ENCODE results near the gene GRAMD1C.
A peak's percentile ranks its signal among the peaks of the same experiment; 100 is the strongest.

GRAMD1C gene

GRCh38 chr3:113852506-113852905 lies 13.9 kb downstream of the GRAMD1C start:
- no peak for DNase-seq

GRCh38 chr3:113867506-113867905 lies 28.9 kb downstream of the GRAMD1C start:
- no peak for DNase-seq

- DNase-seq = no peak
These were observed 34.7 kb downstream of the GRAMD1C start for GRCh38 chr3:113873293-113873692.

- DNase-seq = no peak
These were observed 35.4 kb downstream of the GRAMD1C start for GRCh38 chr3:113873814-113874526.

GRCh38 chr3:113878403-113878802 lies 39.8 kb downstream of the GRAMD1C start:
- DNase-seq = no peak

- DNase-seq = no peak
These were observed 46.5 kb downstream of the GRAMD1C start for GRCh38 chr3:113885050-113885449.

- DNase-seq = no peak
These were observed 51.8 kb downstream of the GRAMD1C start for GRCh38 chr3:113890256-113890900.

GRCh38 chr3:113894927-113895326 lies 56.3 kb downstream of the GRAMD1C start:
- DNase-seq = no peak

- DNase-seq = peak; percentile 8
These were observed 57.4 kb downstream of the GRAMD1C start for GRCh38 chr3:113895964-113896363.

- DNase-seq = no peak
These were observed 58.3 kb downstream of the GRAMD1C start for GRCh38 chr3:113896930-113897329.

- peak; percentile 83 for DNase-seq
These were observed 58.8 kb downstream of the GRAMD1C start for GRCh38 chr3:113897373-113897777.

- no peak for DNase-seq
These were observed 60.3 kb downstream of the GRAMD1C start for GRCh38 chr3:113898892-113899291.

- DNase-seq = no peak
These were observed 68.1 kb downstream of the GRAMD1C start for GRCh38 chr3:113906568-113907140.

GRCh38 chr3:113908133-113908532 lies 69.5 kb downstream of the GRAMD1C start:
- no peak for DNase-seq

GRCh38 chr3:113910966-113911365 lies 72.4 kb downstream of the GRAMD1C start:
- no peak for DNase-seq

- DNase-seq = peak; percentile 83
These were observed 74.1 kb downstream of the GRAMD1C start for GRCh38 chr3:113912552-113913236.

GRCh38 chr3:113914646-113915045 lies 76.1 kb downstream of the GRAMD1C start:
- no peak for DNase-seq

- no peak for DNase-seq
These were observed 89.0 kb downstream of the GRAMD1C start for GRCh38 chr3:113927556-113927955.

- DNase-seq = no peak
These were observed 108.2 kb downstream of the GRAMD1C start for GRCh38 chr3:113946831-113947230.

- peak; percentile 57 for DNase-seq
These were observed 108.9 kb downstream of the GRAMD1C start, which contains the start of gene ZDHHC23 for GRCh38 chr3:113947372-113948014. ZDHHC23 (plus strand) TSS chr3:113948013; CDS start chr3:113948803, 790 bp downstream.

- peak; percentile 21 for DNase-seq
These were observed 109.7 kb downstream of the GRAMD1C start for GRCh38 chr3:113948015-113948917.

- no peak for DNase-seq
These were observed 114.3 kb downstream of the GRAMD1C start for GRCh38 chr3:113952921-113953320.

All from DMS153 (cell line).